HG02852 (cell line): Measurements from ENCODE around the gene CHRDL2.

Experiments
- ATAC-seq: cut with Tn5 transposase; IDR thresholded peaks from one replicate; pipeline ENCODE4 v1.9.1; 2021; ENCODE audit warnings: mild to moderate bottlenecking, moderate library complexity; ENCODE audit not compliant: unreplicated experiment

Gene CHRDL2

GRCh38 chr11:74689666-74690065 is 41.6 kb downstream of the CHRDL2 start:
- no peak for ATAC-seq

GRCh38 chr11:74687237-74688023 is 43.8 kb downstream of the CHRDL2 start:
- ATAC-seq, result no peak

GRCh38 chr11:74686792-74687191 is 44.4 kb downstream of the CHRDL2 start:
- ATAC-seq, result no peak

GRCh38 chr11:74685905-74686304 is 45.3 kb downstream of the CHRDL2 start:
- no peak for ATAC-seq

GRCh38 chr11:74685338-74685737 is 45.9 kb downstream of the CHRDL2 start:
- no peak for ATAC-seq

GRCh38 chr11:74684661-74685060 is 46.6 kb downstream of the CHRDL2 start:
- no peak for ATAC-seq

- no peak for ATAC-seq
Observed at GRCh38 chr11:74683941-74684481, 47.2 kb downstream of the CHRDL2 start.

- no peak for ATAC-seq
Observed at GRCh38 chr11:74683279-74683871, 47.9 kb downstream of the CHRDL2 start.

GRCh38 chr11:74682731-74683278 is 48.4 kb downstream of the CHRDL2 start:
- no peak for ATAC-seq

GRCh38 chr11:74681686-74682651 is 49.3 kb downstream of the CHRDL2 start:
- ATAC-seq, result no peak

- ATAC-seq, result no peak
Observed at GRCh38 chr11:74680703-74681531, 50.3 kb downstream of the CHRDL2 start.

- ATAC-seq, result no peak
Observed at GRCh38 chr11:74680035-74680671, 51.1 kb downstream of the CHRDL2 start.

- no peak for ATAC-seq
Observed at GRCh38 chr11:74679513-74679865, 51.7 kb downstream of the CHRDL2 start.

- no peak for ATAC-seq
Observed at GRCh38 chr11:74678591-74679512, 52.4 kb downstream of the CHRDL2 start.

GRCh38 chr11:74678041-74678440 is 53.2 kb downstream of the CHRDL2 start:
- no peak for ATAC-seq

GRCh38 chr11:74677131-74677530 is 54.1 kb downstream of the CHRDL2 start:
- no peak for ATAC-seq

- no peak for ATAC-seq
Observed at GRCh38 chr11:74676596-74676995, 54.6 kb downstream of the CHRDL2 start.

- no peak for ATAC-seq
Observed at GRCh38 chr11:74675761-74676160, 55.5 kb downstream of the CHRDL2 start.
